Esophagus squamous epithelium (tissue), 5 donors: ENCODE measurements around the gene NDC1. TPM values are rescaled to one million over a fixed set of nuclear protein-coding genes. Genes with fewer than 3 reads are reported as not detected.

Source experiments
- DNase-seq: peaks from one replicate; lab custom pipeline; 2025; lab: John Stamatoyannopoulos, UW
- H3K27ac ChIP-seq, 4 donors: fragments of 200-600 bp; sonication (generic); one replicate each; pipeline ENCODE4 v1.5.1; 2016 to 2019; ENCODE audit warnings: mild to moderate bottlenecking in 1 of 4
- H3K27me3 ChIP-seq, 4 donors: fragments of 200-600 bp; sonication (generic); 1 replicate in 3 of 4; 2 replicates in 1 of 4; pipeline versions ENCODE4 v1.5.1 to v1.6.0; 2017 to 2021; ENCODE audit warnings: antibody characterized with exemption in 1 of 4
- H3K36me3 ChIP-seq, 3 donors: fragments of 200-600 bp; sonication (generic); one replicate each; pipeline ENCODE4 v1.5.1; 2016 to 2019
- H3K4me1 ChIP-seq, 3 donors: fragments of 200-600 bp; sonication (generic); one replicate each; pipeline ENCODE4 v1.5.1; 2017 to 2019
- H3K4me3 ChIP-seq, 4 donors: fragments of 200-600 bp; sonication (generic); 1 replicate in 3 of 4; 2 replicates in 1 of 4; pipeline ENCODE4 v1.5.1; 2016 to 2019; ENCODE audit warnings: mild to moderate bottlenecking in 2 of 4, moderate library complexity in 1 of 4
- H3K9me3 ChIP-seq, 3 donors: fragments of 200-600 bp; sonication (generic); one replicate each; pipeline ENCODE4 v1.5.1; 2016 to 2019
- CTCF ChIP-seq, 6 experiments: fragments of 450-650 bp in 4 of 6; fragments of 200-600 bp in 2 of 6; sonication (generic) in 2 of 6; IDR thresholded peaks; one replicate each; pipeline ENCODE4 v1.5.1; 2016 to 2019; ENCODE audit warnings: antibody characterized with exemption in 6 of 6, mild to moderate bottlenecking in 4 of 6, moderate library complexity in 4 of 6
- POLR2A ChIP-seq, 4 donors: fragments of 450-650 bp; IDR thresholded peaks; one replicate each; pipeline ENCODE4 v1.6.1; 2017; ENCODE audit warnings: antibody characterized with exemption in 4 of 4, mild to moderate bottlenecking in 4 of 4, moderate library complexity in 3 of 4
- WGBS, 2 donors: methylation state at CpG; one replicate each; pipeline ENCODE4 v1.1.5; 2018; 5-methylcytosine and 5-hydroxymethylcytosine counted together
- intact Hi-C: fragments of 100-400 bp; cut with DNase I; formaldehyde crosslinking; loops from one replicate; pipeline ENCODE4 v1.15.0; 2022
- total RNA-seq, 4 donors: library from RNA; depleted of rRNA; stranded (reverse); fragments of >200 nt; gene quantifications; one replicate each; pipeline ENCODE4 v1.1.0, GENCODE V29; 2016
- donor health status: DM: yes; HTN: yes; CAD: no.

Gene NDC1
- total RNA-seq, 4 donors from 2014 or later, result 7.2 to 29.1 (median 21.0) TPM

DNA sequence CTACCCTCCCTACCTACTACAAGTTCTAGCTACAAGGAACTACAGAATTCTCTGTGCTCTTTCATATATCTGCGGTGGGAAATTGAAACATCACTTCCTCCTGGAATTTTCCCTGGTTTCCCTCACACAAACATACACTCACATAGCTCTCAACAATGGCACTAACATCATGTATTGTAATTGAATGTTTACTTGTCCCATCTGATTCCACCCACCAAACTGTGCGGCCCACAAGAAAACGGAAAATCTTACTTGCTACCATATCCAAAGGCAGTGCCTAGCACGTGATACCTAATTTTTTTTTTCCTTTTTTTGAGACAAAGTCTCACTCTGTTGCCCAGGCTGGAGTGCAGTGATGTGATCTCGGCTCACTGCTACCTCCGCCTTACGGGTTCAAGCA lies 33.9 kb downstream of the NDC1 start:
- intact Hi-C loops, result no loop called here
- H3K27me3 ChIP-seq, result no peaks in the 10 kb centered on the region
- no peak overlapping the region for H3K4me3 ChIP-seq
- H3K9me3 ChIP-seq, result no peaks in the 10 kb centered on the region
- DNase-seq, result no peak
- TF ChIP-seq CTCF (IDR thresholded peaks at IDR 0.05) (no peak), POLR2A (IDR thresholded peaks at IDR 0.05) (no peak)
- no peak overlapping the region for H3K27ac ChIP-seq
- WGBS, 2 donors, result 95% methylated on average over 7 of the region's 7 CpGs
- H3K4me1 ChIP-seq, result no peaks in the 10 kb centered on the region
- peaks cover 0 to 86% (median 8%) of the 10 kb centered on the region in 3 donors for H3K36me3 ChIP-seq

DNA sequence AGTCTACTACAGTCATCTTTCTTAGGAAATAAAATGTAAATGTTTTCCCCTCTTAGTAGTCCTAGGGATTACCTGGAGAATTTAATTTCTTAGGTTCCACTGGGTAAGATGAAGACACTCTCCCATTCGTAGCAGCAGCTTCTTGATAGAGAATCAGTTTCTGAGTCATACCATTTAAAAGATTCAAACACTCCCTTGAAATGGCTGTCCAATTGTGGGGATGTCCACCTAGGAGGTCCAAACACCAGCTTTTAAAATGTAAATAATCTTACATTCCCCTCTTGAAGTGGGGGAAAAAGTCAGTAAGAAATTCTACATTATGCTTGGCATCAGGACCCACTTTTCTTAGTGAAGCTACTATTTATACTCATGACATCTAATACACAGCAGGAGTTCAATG lies 37.5 kb downstream of the NDC1 start:
- H3K27ac ChIP-seq, result no peak overlapping the region
- peaks cover 0 to 98% (median 6%) of the 10 kb centered on the region in 3 donors for H3K36me3 ChIP-seq
- no peaks in the 10 kb centered on the region for H3K4me1 ChIP-seq
- H3K4me3 ChIP-seq, result no peak overlapping the region
- intact Hi-C loops, result no loop called here
- DNase-seq, result no peak
- H3K27me3 ChIP-seq, result no peaks in the 10 kb centered on the region
- WGBS, 2 donors, result 88 to 100% methylated on average over 1 of the region's 1 CpG
- no peaks in the 10 kb centered on the region for H3K9me3 ChIP-seq
- TF ChIP-seq CTCF (IDR thresholded peaks at IDR 0.05), result no peak

DNA sequence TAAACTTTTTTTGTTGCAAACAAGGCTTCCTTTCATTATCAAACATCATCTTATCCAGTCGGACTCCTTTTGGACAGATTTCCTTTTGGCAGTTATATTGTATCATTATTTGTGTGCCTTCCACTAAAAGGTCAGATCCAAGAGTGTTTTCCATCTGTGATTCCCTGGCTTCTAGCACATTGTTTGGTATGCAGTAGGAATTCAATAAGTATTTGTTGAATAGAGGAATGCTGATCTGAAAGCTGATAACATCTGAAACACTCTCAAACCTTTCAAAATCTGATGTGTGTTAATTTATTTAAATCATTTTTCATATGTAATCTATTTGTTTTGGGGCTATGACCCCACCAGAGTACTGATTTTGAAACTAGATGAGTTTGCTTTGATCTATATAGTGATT lies 39.0 kb downstream of the NDC1 start:
- Histone ChIP-seq H3K4me1 (no peaks in the 10 kb centered on the region), H3K9me3 (no peaks in the 10 kb centered on the region), H3K36me3 (peaks cover 0 to 94% (median 6%) of the 10 kb centered on the region in 3 donors), H3K27me3 (no peaks in the 10 kb centered on the region), H3K4me3 (no peak overlapping the region), H3K27ac (no peak overlapping the region)
- DNase-seq, result no peak
- 71 to 73% methylated on average over 1 of the region's 1 CpG for WGBS, 2 donors
- intact Hi-C loops, result no loop called here
- TF ChIP-seq POLR2A (IDR thresholded peaks at IDR 0.05), result no peak
- no peak for TF ChIP-seq CTCF (IDR thresholded peaks at IDR 0.05)

DNA sequence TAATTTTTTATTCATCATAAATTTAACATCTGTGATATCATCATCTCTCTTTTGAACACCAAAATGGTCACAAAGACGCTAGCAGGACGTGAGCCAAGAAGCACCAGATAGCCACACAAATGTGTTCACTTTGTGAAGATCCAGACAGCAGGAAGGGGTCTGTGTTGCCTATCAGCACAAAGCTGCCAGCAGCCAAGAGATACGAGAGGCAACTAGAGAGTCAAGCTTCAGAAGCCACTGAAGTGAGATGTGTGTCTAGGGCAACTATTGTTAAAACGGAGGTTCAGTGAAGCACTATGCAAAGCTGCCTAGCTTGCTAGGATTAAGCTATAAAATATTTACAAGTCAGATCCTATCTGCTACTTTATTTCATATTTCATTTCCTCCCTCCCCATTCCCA lies 45.3 kb downstream of the NDC1 start:
- no peak overlapping the region for H3K27ac ChIP-seq
- intact Hi-C loops, result no loop called here
- H3K9me3 ChIP-seq, result no peaks in the 10 kb centered on the region
- no peak for TF ChIP-seq POLR2A (IDR thresholded peaks at IDR 0.05)
- no peak for TF ChIP-seq CTCF (IDR thresholded peaks at IDR 0.05)
- peaks cover 0 to 85% (median 0%) of the 10 kb centered on the region in 3 donors for H3K36me3 ChIP-seq
- H3K27me3 ChIP-seq, result no peaks in the 10 kb centered on the region
- no peaks in the 10 kb centered on the region for H3K4me1 ChIP-seq
- no peak for DNase-seq
- WGBS, 2 donors, result 82 to 90% methylated on average over 4 of the region's 4 CpGs
- H3K4me3 ChIP-seq, result no peak overlapping the region

DNA sequence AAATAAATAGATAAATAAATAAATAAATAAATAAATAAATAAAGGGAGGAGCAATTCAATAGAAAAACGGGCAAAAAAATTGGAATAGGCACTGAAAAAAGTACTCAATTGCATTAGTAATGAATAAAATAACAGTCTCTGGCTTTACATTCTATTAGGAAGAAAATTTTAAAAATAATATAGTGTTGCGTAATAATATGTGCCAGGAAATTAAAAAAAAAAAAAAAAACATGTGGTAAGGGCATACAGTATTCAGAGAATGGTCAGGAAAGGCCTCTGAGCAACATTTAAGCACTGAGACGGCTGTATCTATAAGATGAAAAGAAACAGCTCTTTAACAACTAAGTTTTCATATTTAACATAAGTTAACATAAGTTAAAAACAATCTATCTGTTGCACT lies 50.4 kb downstream of the NDC1 start:
- DNase-seq, result no peak
- no peak for TF ChIP-seq POLR2A (IDR thresholded peaks at IDR 0.05)
- no peak for TF ChIP-seq CTCF (IDR thresholded peaks at IDR 0.05)
- H3K4me1 ChIP-seq, result no peaks in the 10 kb centered on the region
- intact Hi-C loops, result no loop called here
- no peak overlapping the region for H3K4me3 ChIP-seq
- WGBS, 2 donors, result 93 to 95% methylated on average over 3 of the region's 3 CpGs
- no peak overlapping the region for H3K27ac ChIP-seq
- H3K27me3 ChIP-seq, result no peaks in the 10 kb centered on the region
- peaks cover 0 to 91% (median 0%) of the 10 kb centered on the region in 3 donors for H3K36me3 ChIP-seq
- H3K9me3 ChIP-seq, result no peaks in the 10 kb centered on the region
